Activated effector memory CD4-positive, alpha-beta T cell treated with Interleukin-2 at 50 U/mL for 16 hours (primary cell): ENCODE results near the gene AQP4.

ENCODE experiments used
- DNase-seq: peaks from one replicate; pipeline ENCODE4 v3.0.0-alpha.2; 2020

The AQP4 gene

GRCh38 chr18:26839609-26840008 lies 25.9 kb downstream of the AQP4 start:
- no peak for DNase-seq

GRCh38 chr18:26832302-26832701 lies 33.2 kb downstream of the AQP4 start:
- no peak for DNase-seq

GRCh38 chr18:26827581-26827980 lies 37.9 kb downstream of the AQP4 start:
- no peak for DNase-seq

GRCh38 chr18:26826656-26827235 lies 38.8 kb downstream of the AQP4 start:
- DNase-seq: no peak

GRCh38 chr18:26821181-26821580 lies 44.3 kb downstream of the AQP4 start:
- no peak for DNase-seq

- no peak for DNase-seq
Measured at GRCh38 chr18:26819046-26819445, 46.5 kb downstream of the AQP4 start.

GRCh38 chr18:26818461-26818860 lies 47.0 kb downstream of the AQP4 start:
- no peak for DNase-seq

GRCh38 chr18:26813043-26813442 lies 52.5 kb downstream of the AQP4 start:
- DNase-seq: no peak

- DNase-seq: no peak
Measured at GRCh38 chr18:26812462-26812861, 53.0 kb downstream of the AQP4 start.

- DNase-seq: no peak
Measured at GRCh38 chr18:26809346-26809745, 56.2 kb downstream of the AQP4 start.

GRCh38 chr18:26806224-26806623 lies 59.3 kb downstream of the AQP4 start:
- no peak for DNase-seq

GRCh38 chr18:26804519-26804918 lies 61.0 kb downstream of the AQP4 start:
- no peak for DNase-seq

GRCh38 chr18:26803643-26804042 lies 61.9 kb downstream of the AQP4 start:
- DNase-seq: no peak

GRCh38 chr18:26802330-26803200 lies 62.9 kb downstream of the AQP4 start:
- DNase-seq: no peak
